SIG-M5 treated with dmso at 0.1 percent for 504 hours (cell line): ENCODE measurements around the gene ZNF441.
A peak's percentile ranks its signal among the peaks of the same experiment; 100 is the strongest.
"Not testable (repeated sequence)": the region's sequence is repeated elsewhere in the genome, so short reads cannot be mapped to it uniquely, and the experiment has no call there.

Experiments used
- DNase-seq: peaks from one replicate; lab custom pipeline; 2025; ENCODE audit not compliant: unreplicated experiment; lab: John Stamatoyannopoulos, UW

The ZNF441 gene

GRCh38 chr19:11780431-11781020 lies 13.7 kb downstream of the ZNF441 start:
- no peak for DNase-seq

GRCh38 chr19:11781295-11782057 lies 14.7 kb downstream of the ZNF441 start:
- DNase-seq, result no peak

- no peak for DNase-seq
Measured at GRCh38 chr19:11783767-11784166, 17.0 kb downstream of the ZNF441 start.

GRCh38 chr19:11784356-11784755 lies 17.6 kb downstream of the ZNF441 start:
- no peak for DNase-seq

- no peak for DNase-seq
Measured at GRCh38 chr19:11787536-11787935, 20.7 kb downstream of the ZNF441 start.

GRCh38 chr19:11792942-11793341 lies 26.1 kb downstream of the ZNF441 start:
- DNase-seq, result no peak

- DNase-seq, result peak; percentile 39
Measured at GRCh38 chr19:11797491-11797890, 30.7 kb downstream of the ZNF441 start.

- DNase-seq, result no peak
Measured at GRCh38 chr19:11798391-11799330, 31.9 kb downstream of the ZNF441 start, which contains the start of gene ZNF491. Gene ZNF491, plus strand, starts transcription at chr19:11798523. Its CDS starts 7,431 bp downstream, at chr19:11805954.

- no peak for DNase-seq
Measured at GRCh38 chr19:11806354-11807098, 39.7 kb downstream of the ZNF441 start.

GRCh38 chr19:11807099-11807380 lies 40.2 kb downstream of the ZNF441 start:
- DNase-seq, result no peak

GRCh38 chr19:11813703-11814028 lies 46.9 kb downstream of the ZNF441 start:
- DNase-seq, result no peak

GRCh38 chr19:11814029-11814699 lies 47.4 kb downstream of the ZNF441 start, which contains the start of gene ZNF440:
Gene ZNF440, plus strand, starts transcription at chr19:11814273. Its CDS starts 175 bp downstream, at chr19:11814448.
- peak; percentile 55 for DNase-seq

- DNase-seq, result no peak
Measured at GRCh38 chr19:11814700-11815035, 47.9 kb downstream of the ZNF441 start.

- DNase-seq, result no peak
Measured at GRCh38 chr19:11821474-11822109, 54.8 kb downstream of the ZNF441 start.

GRCh38 chr19:11828957-11829876 lies 62.4 kb downstream of the ZNF441 start:
- not testable (repeated sequence) for DNase-seq

GRCh38 chr19:11832253-11832912 lies 65.6 kb downstream of the ZNF441 start:
- no peak for DNase-seq

- DNase-seq, result no peak
Measured at GRCh38 chr19:11833541-11833940, 66.7 kb downstream of the ZNF441 start.
